ENCODE data around the gene ZNF653.

- peak; percentile 97 for TF ChIP-seq CTCF (IDR thresholded peaks at IDR 0.05)
- no peak for TF ChIP-seq ZFX (IDR thresholded peaks at IDR 0.05; ENCODE audit: borderline replicate concordance)
These were observed 23.1 kb downstream of the ZNF653 start for GRCh38 chr19:11482384-11483050.
